HCT116 (cell line): ENCODE data around the gene AWAT2. TPM values are rescaled to one million over a fixed set of nuclear protein-coding genes. Genes with fewer than 3 reads are reported as not detected.

ENCODE experiments used
- ATAC-seq: fragments of 200-7000 bp; cut with Tn5 transposase; 2 replicates; pipeline ENCODE4 v1.9.1; 2020; ENCODE audit warnings: mild to moderate bottlenecking, moderate library complexity
- BruUV-seq: library from RNA; stranded (reverse); fragments of 400-500 nt; replicated peaks from 2 replicates; lab custom pipeline; 2021; lab: Mats Ljungman, UMichigan
- CTCF ChIA-PET: fragments of 300-600 bp; sonication (Branson Sonifier 250); formaldehyde crosslinking; loops from one replicate; lab custom pipeline; 2021; ENCODE audit warnings: antibody characterized with exemption; lab: Charles Lee
- POLR2A ChIA-PET: fragments of 300-600, 350-600 bp; sonication (Branson Sonifier 250); formaldehyde crosslinking; loops from one replicate; lab custom pipeline; 2021; ENCODE audit warnings: antibody characterized with exemption; lab: Charles Lee
- RAD21 ChIA-PET, 2 experiments: fragments of 300-600 bp; sonication (Branson Sonifier 250); formaldehyde crosslinking; loops; one replicate each; lab custom pipeline; 2023; ENCODE audit warnings: low total read pairs in 2 of 2; ENCODE audit not compliant: uncharacterized antibody in 2 of 2, unreplicated experiment in 2 of 2, low non-redundant PET in 1 of 2; lab: Charles Lee
- DNase-seq: peaks from one replicate; pipeline ENCODE4 v3.0.0-alpha.2; 2010; ENCODE audit warnings: low read depth, low spot score
- H2AFZ ChIP-seq: fragments of 200-600 bp; shearing (Covaris generic), sonication (generic); 2 replicates; pipeline ENCODE4 v1.6.1; 2017; ENCODE audit warnings: low read depth, mixed run types, mixed read lengths, antibody characterized with exemption, low read length; ENCODE audit not compliant: poor library complexity, severe bottlenecking
- H3K27ac ChIP-seq: 2 replicates; pipeline ENCODE4 v1.5.1; 2012; ENCODE audit warnings: low read depth, low read length
- H3K27me3 ChIP-seq: fragments of 200-600 bp; sonication (generic); 2 replicates; pipeline ENCODE4 v1.6.1; 2016; ENCODE audit warnings: mixed run types, low read length, mixed read lengths; ENCODE audit not compliant: insufficient read depth
- H3K36me3 ChIP-seq, 2 experiments: fragments of 200-500 bp in 1 of 2; fragments of 200-600 bp in 1 of 2; sonication (Bioruptor generic) in 1 of 2; sonication (generic) in 1 of 2; 2 replicates each; pipeline versions ENCODE4 v1.5.1 to v1.6.1; 2014 to 2016; ENCODE audit warnings: low read length in 2 of 2, inconsistent platforms in 1 of 2, mixed read lengths in 1 of 2, mixed run types in 1 of 2; ENCODE audit not compliant: insufficient read depth in 2 of 2, control insufficient read depth in 1 of 2
- H3K4me1 ChIP-seq, 2 experiments: fragments of 200-600 bp in 1 of 2; sonication (generic) in 1 of 2; 2 replicates each; pipeline versions ENCODE4 v1.5.1 to v1.6.1; 2012 to 2017; ENCODE audit warnings: low read length in 2 of 2, inconsistent platforms in 1 of 2, mild to moderate bottlenecking in 1 of 2, mixed read lengths in 1 of 2, mixed run types in 1 of 2, moderate library complexity in 1 of 2; ENCODE audit not compliant: insufficient read depth in 2 of 2, control insufficient read depth in 1 of 2
- H3K4me2 ChIP-seq: fragments of 200-600 bp; sonication (generic); 2 replicates; pipeline ENCODE4 v1.6.1; 2017; ENCODE audit warnings: mixed run types, low read length, mixed read lengths
- H3K4me3 ChIP-seq, 2 experiments: fragments of 200-600 bp in 1 of 2; sonication (generic) in 1 of 2; replicated peaks in 1 of 2; 2 replicates each; pipeline ENCODE4 v1.5.1; 2011 to 2016; ENCODE audit warnings: low read length in 2 of 2, control low read depth in 1 of 2, low read depth in 1 of 2, mild to moderate bottlenecking in 1 of 2, mixed read lengths in 1 of 2, mixed run types in 1 of 2
- H3K79me2 ChIP-seq: fragments of 200-600 bp; sonication (generic); 2 replicates; pipeline ENCODE4 v1.6.1; 2017; ENCODE audit warnings: mild to moderate bottlenecking, mixed run types, low read length, moderate library complexity, mixed read lengths; ENCODE audit not compliant: insufficient read depth
- H3K9ac ChIP-seq: fragments of 200-600 bp; sonication (generic); 2 replicates; pipeline ENCODE4 v1.6.1; 2016; ENCODE audit warnings: low read length, mixed read lengths
- H3K9me2 ChIP-seq: fragments of 200-600 bp; sonication (generic), shearing (Covaris generic); 2 replicates; pipeline ENCODE4 v1.6.1; 2017; ENCODE audit warnings: mixed run types, mild to moderate bottlenecking, moderate library complexity; ENCODE audit not compliant: insufficient read depth
- H3K9me3 ChIP-seq, 2 experiments: fragments of 200-500 bp in 1 of 2; fragments of 200-600 bp in 1 of 2; sonication (Bioruptor generic) in 1 of 2; sonication (generic) in 1 of 2; 2 replicates each; pipeline ENCODE4 v1.6.1; 2014 to 2017; ENCODE audit warnings: low read length in 2 of 2, mixed read lengths in 2 of 2, inconsistent platforms in 1 of 2, low read depth in 1 of 2, mild to moderate bottlenecking in 1 of 2, mixed run types in 1 of 2, moderate library complexity in 1 of 2; ENCODE audit not compliant: control insufficient read depth in 1 of 2, insufficient read depth in 1 of 2
- H4K20me1 ChIP-seq: fragments of 200-600 bp; sonication (generic), shearing (Covaris generic); 2 replicates; pipeline ENCODE4 v1.6.1; 2017; ENCODE audit warnings: mixed run types, mild to moderate bottlenecking, moderate library complexity; ENCODE audit not compliant: insufficient read depth
- CBX3 ChIP-seq: IDR thresholded peaks from 2 replicates; pipeline ENCODE4 v1.6.1; 2012; ENCODE audit warnings: low read depth
- CEBPB ChIP-seq: IDR thresholded peaks from 2 replicates; pipeline ENCODE4 v1.6.1; 2012; ENCODE audit warnings: low read depth
- CTCF ChIP-seq, 3 experiments: fragments of 200-600 bp in 1 of 3; sonication (generic) in 1 of 3; IDR thresholded peaks in 2 of 3; conservative IDR thresholded peaks in 1 of 3; 2 replicates each; pipeline ENCODE4 v1.5.1; 2012 to 2017; ENCODE audit warnings: low read depth in 2 of 3, low read length in 2 of 3, antibody characterized with exemption in 1 of 3, borderline replicate concordance in 1 of 3, control low read depth in 1 of 3, mild to moderate bottlenecking in 1 of 3, mixed read lengths in 1 of 3, mixed run types in 1 of 3, moderate library complexity in 1 of 3; ENCODE audit not compliant: insufficient read depth in 1 of 3
- EGR1 ChIP-seq: IDR thresholded peaks from 2 replicates; pipeline ENCODE4 v1.6.1; 2012; ENCODE audit warnings: low read depth
- ELF1 ChIP-seq: IDR thresholded peaks from 2 replicates; pipeline ENCODE4 v1.6.1; 2012; ENCODE audit warnings: low read depth, borderline replicate concordance
- EZH2 ChIP-seq: fragments of 200-600 bp; sonication (generic); IDR thresholded peaks from 2 replicates; pipeline ENCODE4 v1.6.1; 2017; ENCODE audit warnings: antibody characterized with exemption, mixed run types
- EZH2phosphoT487 ChIP-seq: fragments of 200-600 bp; IDR thresholded peaks from 2 replicates; pipeline ENCODE4 v1.6.1; 2018; ENCODE audit warnings: antibody characterized with exemption, borderline replicate concordance
- JUND ChIP-seq: IDR thresholded peaks from 2 replicates; pipeline ENCODE4 v1.6.1; 2012
- MAX ChIP-seq: IDR thresholded peaks from 2 replicates; pipeline ENCODE4 v1.6.1; 2012
- POLR2AphosphoS5 ChIP-seq: IDR thresholded peaks from 2 replicates; pipeline ENCODE4 v1.6.1; 2011; ENCODE audit warnings: mild to moderate bottlenecking, low read depth, low read length, moderate library complexity
- REST ChIP-seq: IDR thresholded peaks from 2 replicates; pipeline ENCODE4 v1.6.1; 2012; ENCODE audit warnings: low read depth
- SIN3A ChIP-seq: IDR thresholded peaks from 2 replicates; pipeline ENCODE4 v1.6.1; 2012; ENCODE audit warnings: low read depth
- SP1 ChIP-seq: IDR thresholded peaks from 2 replicates; pipeline ENCODE4 v1.6.1; 2012; ENCODE audit warnings: low read depth
- SRF ChIP-seq: IDR thresholded peaks from 2 replicates; pipeline ENCODE4 v1.6.1; 2012; ENCODE audit warnings: low read depth
- TCF7L2 ChIP-seq: IDR thresholded peaks from 2 replicates; pipeline ENCODE4 v1.7.0; 2011; ENCODE audit warnings: borderline replicate concordance, inconsistent platforms; ENCODE audit not compliant: insufficient read depth, insufficient read length; ENCODE audit errors: extremely low read depth
- YY1 ChIP-seq: IDR thresholded peaks from 2 replicates; pipeline ENCODE4 v1.6.1; 2011; ENCODE audit warnings: low read length, low read depth, moderate library complexity, mild to moderate bottlenecking; ENCODE audit not compliant: insufficient replicate concordance; ENCODE audit errors: extremely low read depth
- ZBTB33 ChIP-seq: IDR thresholded peaks from 2 replicates; pipeline ENCODE4 v1.6.1; 2011; ENCODE audit warnings: mild to moderate bottlenecking, low read length, moderate library complexity; ENCODE audit not compliant: insufficient replicate concordance; ENCODE audit errors: extremely low read depth
- ZFX ChIP-seq: fragments of 450-650 bp; IDR thresholded peaks from 2 replicates; pipeline ENCODE4 v1.6.1; 2017
- intact Hi-C: fragments of 100-400 bp; cut with micrococcal nuclease; formaldehyde crosslinking; loops from 2 replicates; pipeline ENCODE4 v1.10.0; 2022
- total RNA-seq: library from RNA; stranded (reverse); gene quantifications from one replicate; pipeline ENCODE4 v1.2.1, GENCODE V29; 2021; ENCODE audit not compliant: unreplicated experiment

The AWAT2 gene
- total RNA-seq, 1 experiment from 2014 or later: not detected

GRCh38 chrX:70092247-70092646, 42.5 kb upstream of the AWAT2 start:
- POLR2A ChIA-PET: no interaction called here
- BruUV-seq: no TSS peak
- Histone ChIP-seq H4K20me1 (no peaks in the 10 kb centered on the region), H3K4me3 (no peak overlapping the region), H3K79me2 (no peaks in the 10 kb centered on the region), H3K9me3 (no peaks in the 10 kb centered on the region), H3K9ac (no peak overlapping the region), H3K27me3 (no peaks in the 10 kb centered on the region), H3K27ac (no peak overlapping the region), H2AFZ (no peak overlapping the region), H3K4me1 (no peaks in the 10 kb centered on the region), H3K4me2 (no peak overlapping the region), H3K9me2 (no peaks in the 10 kb centered on the region), H3K36me3 (no peaks in the 10 kb centered on the region)
- intact Hi-C loops: loop anchor here (10.0 kb wide), 2 partner anchors 477 to 1267 kb away; partner anchors contain the start of genes EDA and EFNB1
- ATAC-seq (no peak), DNase-seq (no peak)
- TF ChIP-seq TCF7L2 (no peak), EGR1 (no peak), SP1 (no peak), EZH2 (no peak), CEBPB (no peak), REST (no peak), ZBTB33 (no peak), CBX3 (no peak), JUND (no peak), ZFX (no peak), POLR2AphosphoS5 (no peak), YY1 (no peak), SIN3A (no peak), SRF (no peak), ELF1 (no peak), EZH2phosphoT487 (no peak), MAX (no peak), CTCF (IDR thresholded peaks at IDR 0.05 in 2 of 3, conservative IDR thresholded peaks at IDR 0.05 in 1 of 3; ENCODE audit: borderline replicate concordance in 1 of 3, insufficient read depth in 1 of 3, low read depth in 2 of 3, low read length in 2 of 3) (no peak)
- CTCF ChIA-PET: no interaction called here
- RAD21 ChIA-PET: no interaction called here
